ENCODE measurements around the gene SLC38A6. TPM values are rescaled to one million over a fixed set of nuclear protein-coding genes. Genes with fewer than 3 reads are reported as not detected.

Gene SLC38A6
- total RNA-seq, 1 experiment from 2014 or later: 6.0 TPM

DNA sequence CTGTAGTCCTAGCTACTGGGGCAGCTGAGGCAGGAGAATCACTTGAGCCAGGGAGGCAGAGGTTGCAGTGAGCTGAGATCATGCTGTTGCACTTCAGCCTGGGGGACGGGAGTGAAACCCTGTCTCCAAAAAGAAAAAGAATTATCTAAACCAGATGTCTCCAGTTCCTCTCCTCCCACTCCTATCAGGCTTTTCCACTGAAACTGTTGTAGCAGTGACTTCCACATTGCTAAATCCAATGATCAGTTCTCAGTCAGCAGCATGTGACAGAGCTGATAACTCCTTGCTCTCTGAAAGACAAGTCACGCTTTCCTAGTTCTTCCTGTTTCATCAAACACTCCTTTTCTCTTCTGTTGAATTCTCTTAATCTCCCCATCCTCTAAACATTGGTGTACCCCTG is 8.6 kb downstream of the SLC38A6 start:
- Histone ChIP-seq H3K14ac (ENCODE audit: insufficient read depth, low read length) (no peak overlapping the region), H2BK20ac (ENCODE audit: low read depth, low read length, poor library complexity, severe bottlenecking) (no peak overlapping the region), H2BK120ac (ENCODE audit: low read depth, low read length, poor library complexity, severe bottlenecking) (no peak overlapping the region), H4K8ac (replicated peaks; ENCODE audit: insufficient read length, low read depth, low read length) (no peak overlapping the region), H3K4me2 (ENCODE audit: insufficient read depth, insufficient read length, low read length) (no peak overlapping the region), H4K91ac (ENCODE audit: insufficient read length, low read depth, low read length) (no peak overlapping the region), H2AFZ (ENCODE audit: low read length) (no peak overlapping the region), H3K9ac (ENCODE audit: extremely low read depth, insufficient read length, low read length) (no peak overlapping the region), H3K56ac (ENCODE audit: insufficient read length, low read depth, low read length) (no peak overlapping the region), H3T11ph (ENCODE audit: low read length) (no peak overlapping the region), H3K79me2 (ENCODE audit: insufficient read depth, low read length) (no peaks in the 10 kb centered on the region; the same call in 1 of the 2 replicates), H2AK5ac (ENCODE audit: insufficient read length, low read length) (no peak overlapping the region), H2BK5ac (ENCODE audit: insufficient read length, low read length) (no peak overlapping the region), H2BK15ac (ENCODE audit: low read depth, low read length) (no peak overlapping the region), H4K5ac (ENCODE audit: insufficient read length, low read depth, low read length) (no peak overlapping the region), H3K27ac (ENCODE audit: insufficient read length, low read depth, low read length) (no peak overlapping the region), H3K4me1 (ENCODE audit: insufficient read depth, low read length) (no peaks in the 10 kb centered on the region), H3K9me3 (ENCODE audit: control insufficient read depth, low read depth, low read length) (no peaks in the 10 kb centered on the region), H3K4ac (ENCODE audit: low read depth, low read length) (no peak overlapping the region), H3K18ac (ENCODE audit: insufficient read length, low read depth, low read length) (no peak overlapping the region), H4K20me1 (ENCODE audit: control insufficient read depth, insufficient read depth, insufficient read length) (no peaks in the 10 kb centered on the region), H3K27me3 (ENCODE audit: insufficient read depth, low read length) (no peaks in the 10 kb centered on the region), H3K23me2 (ENCODE audit: insufficient read length, low read depth, low read length, poor library complexity, severe bottlenecking) (no peaks in the 10 kb centered on the region), H3K23ac (ENCODE audit: insufficient read length, low read depth, low read length) (no peak overlapping the region), H2BK12ac (ENCODE audit: insufficient read length, low read depth, low read length) (no peak overlapping the region), H3K79me1 (ENCODE audit: insufficient read depth, low read depth, low read length, poor library complexity, severe bottlenecking) (peaks cover 3% of the 10 kb centered on the region)
- Mint-ChIP-seq H3K9me3 (no peaks in the 10 kb centered on the region), H3K36me3 (ENCODE audit: insufficient read depth in 1 of 3, low read depth in 3 of 3) (peaks cover 0 to 13% (median 0%) of the 10 kb centered on the region in 3 experiments; a peak in 3 of 7 replicates), H3K4me3 (no peak overlapping the region), H3K27me3 (ENCODE audit: low read depth) (no peaks in the 10 kb centered on the region), H3K4me1 (no peaks in the 10 kb centered on the region), H3K27ac (no peak overlapping the region)
- WGBS (ENCODE audit: extremely low coverage, insufficient read length, low lambda C conversion rate): no CpG with 5 or more reads among the region's 2 CpGs
- DNase-seq: no peak
- no peak for TF ChIP-seq CTCF (conservative IDR thresholded peaks at IDR 0.05)
